ENCODE measurements around the gene FGF14.

Gene FGF14

DNA sequence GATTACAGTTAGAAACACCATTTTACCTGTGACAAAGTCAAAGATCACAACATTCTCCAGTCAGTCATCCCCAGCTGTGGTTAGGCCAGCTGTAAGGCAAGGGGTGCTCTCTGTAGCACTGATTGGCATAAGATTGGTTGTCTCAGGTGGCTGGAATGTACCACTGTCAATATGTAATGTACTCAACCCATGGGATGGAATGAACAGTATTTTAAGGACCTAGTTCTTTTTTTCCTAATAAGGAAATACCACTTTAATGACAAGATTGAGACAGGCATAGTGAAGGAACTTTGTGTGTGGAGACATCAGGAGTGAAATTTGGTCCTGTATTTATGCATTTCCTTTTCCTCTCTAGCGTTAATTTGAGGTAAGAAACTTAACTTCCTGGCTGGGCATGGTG lies 638.7 kb downstream of the FGF14 start:
- H3K27ac ChIP-seq, result no peak overlapping the region
- TF ChIP-seq ZFX (IDR thresholded peaks at IDR 0.05; ENCODE audit: borderline replicate concordance), result no peak
- TF ChIP-seq, protein P1, sequence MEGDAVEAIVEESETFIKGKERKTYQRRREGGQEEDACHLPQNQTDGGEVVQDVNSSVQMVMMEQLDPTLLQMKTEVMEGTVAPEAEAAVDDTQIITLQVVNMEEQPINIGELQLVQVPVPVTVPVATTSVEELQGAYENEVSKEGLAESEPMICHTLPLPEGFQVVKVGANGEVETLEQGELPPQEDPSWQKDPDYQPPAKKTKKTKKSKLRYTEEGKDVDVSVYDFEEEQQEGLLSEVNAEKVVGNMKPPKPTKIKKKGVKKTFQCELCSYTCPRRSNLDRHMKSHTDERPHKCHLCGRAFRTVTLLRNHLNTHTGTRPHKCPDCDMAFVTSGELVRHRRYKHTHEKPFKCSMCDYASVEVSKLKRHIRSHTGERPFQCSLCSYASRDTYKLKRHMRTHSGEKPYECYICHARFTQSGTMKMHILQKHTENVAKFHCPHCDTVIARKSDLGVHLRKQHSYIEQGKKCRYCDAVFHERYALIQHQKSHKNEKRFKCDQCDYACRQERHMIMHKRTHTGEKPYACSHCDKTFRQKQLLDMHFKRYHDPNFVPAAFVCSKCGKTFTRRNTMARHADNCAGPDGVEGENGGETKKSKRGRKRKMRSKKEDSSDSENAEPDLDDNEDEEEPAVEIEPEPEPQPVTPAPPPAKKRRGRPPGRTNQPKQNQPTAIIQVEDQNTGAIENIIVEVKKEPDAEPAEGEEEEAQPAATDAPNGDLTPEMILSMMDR (IDR thresholded peaks at IDR 0.05), result no peak

DNA sequence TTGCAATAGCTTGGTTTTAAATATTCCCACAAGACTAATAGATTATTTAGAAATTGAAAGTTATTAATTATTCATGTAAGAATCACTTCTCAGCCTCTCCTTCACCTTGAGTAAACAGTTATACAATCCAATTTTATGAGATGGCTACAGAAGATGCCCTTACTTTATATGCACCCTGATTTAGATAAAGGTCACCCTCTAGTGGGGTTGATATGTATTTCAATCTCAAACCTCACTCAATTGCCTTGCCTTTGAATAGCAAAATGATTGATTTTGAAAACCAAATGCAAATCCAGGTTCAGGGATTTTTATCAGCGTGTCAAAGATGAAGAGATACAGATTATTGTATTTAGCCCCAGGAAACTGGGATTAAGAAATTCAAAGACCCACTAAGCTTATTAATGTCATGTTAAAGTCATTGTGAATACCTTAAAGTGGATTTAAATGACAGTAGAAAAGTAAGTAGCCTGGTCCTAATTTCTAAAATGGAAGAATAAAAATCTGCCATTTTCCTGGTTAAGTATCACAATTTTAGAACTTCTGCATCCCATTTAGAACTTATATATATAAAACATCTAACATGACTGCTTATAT lies 644.3 kb downstream of the FGF14 start:
- TF ChIP-seq, protein P1 (IDR thresholded peaks at IDR 0.05), result peak; percentile 39
- TF ChIP-seq ZFX (IDR thresholded peaks at IDR 0.05; ENCODE audit: borderline replicate concordance), result no peak
- H3K27ac ChIP-seq, result no peak overlapping the region

DNA sequence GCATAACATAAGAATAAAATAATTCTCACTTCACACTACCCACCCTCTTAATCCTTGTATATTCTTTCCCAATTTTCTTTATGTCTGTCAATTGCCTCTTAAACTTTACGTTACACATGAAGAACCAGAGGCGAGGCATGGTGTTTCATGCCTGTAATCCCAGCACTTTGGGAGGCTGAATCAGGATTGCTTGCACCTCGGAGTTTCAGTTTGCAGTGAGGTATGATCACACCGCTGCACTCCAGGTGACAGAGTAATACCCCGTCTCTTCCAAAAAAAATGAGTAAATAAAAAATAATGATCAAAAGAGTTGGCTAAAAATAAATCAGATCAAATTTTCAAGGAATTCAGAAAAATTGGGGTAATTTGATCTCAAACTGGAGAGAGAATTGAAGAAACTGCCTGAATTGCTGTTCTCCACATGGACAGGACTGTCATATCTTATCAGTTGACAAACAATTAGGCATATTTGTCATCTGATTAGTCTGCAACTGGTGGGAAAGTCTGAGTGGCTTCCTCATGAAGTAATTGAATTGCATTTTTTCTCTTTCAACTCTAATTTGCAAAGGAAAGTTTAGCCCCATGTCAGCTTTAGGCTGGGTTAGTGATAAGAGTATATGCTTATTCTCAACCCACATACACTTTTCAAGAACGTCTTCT lies 646.5 kb downstream of the FGF14 start:
- TF ChIP-seq ZFX (IDR thresholded peaks at IDR 0.05; ENCODE audit: borderline replicate concordance), result no peak
- TF ChIP-seq, protein P1 (IDR thresholded peaks at IDR 0.05), result no peak
- H3K27ac ChIP-seq, result no peak overlapping the region

DNA sequence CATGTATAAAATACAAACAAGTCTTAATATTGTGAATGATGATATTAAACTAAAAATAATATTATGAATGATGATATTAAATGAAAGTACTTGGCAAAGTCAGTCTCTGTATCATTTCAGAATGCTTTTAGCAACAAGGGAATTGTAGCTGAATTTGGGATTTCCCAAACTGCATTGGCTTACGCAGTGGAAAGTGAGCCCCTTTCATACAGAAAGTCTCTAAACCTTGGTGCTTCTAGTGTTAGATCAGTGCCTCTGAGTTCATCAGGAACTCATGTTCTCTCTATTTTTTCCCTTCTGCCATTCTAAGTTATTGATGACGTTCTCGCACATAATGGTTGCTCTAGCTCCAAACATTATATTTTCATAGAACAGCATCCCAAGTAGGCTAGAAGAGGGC lies 649.4 kb downstream of the FGF14 start:
- TF ChIP-seq, protein P1 (IDR thresholded peaks at IDR 0.05), result no peak
- no peak for TF ChIP-seq ZFX (IDR thresholded peaks at IDR 0.05; ENCODE audit: borderline replicate concordance)
- H3K27ac ChIP-seq, result no peak overlapping the region

DNA sequence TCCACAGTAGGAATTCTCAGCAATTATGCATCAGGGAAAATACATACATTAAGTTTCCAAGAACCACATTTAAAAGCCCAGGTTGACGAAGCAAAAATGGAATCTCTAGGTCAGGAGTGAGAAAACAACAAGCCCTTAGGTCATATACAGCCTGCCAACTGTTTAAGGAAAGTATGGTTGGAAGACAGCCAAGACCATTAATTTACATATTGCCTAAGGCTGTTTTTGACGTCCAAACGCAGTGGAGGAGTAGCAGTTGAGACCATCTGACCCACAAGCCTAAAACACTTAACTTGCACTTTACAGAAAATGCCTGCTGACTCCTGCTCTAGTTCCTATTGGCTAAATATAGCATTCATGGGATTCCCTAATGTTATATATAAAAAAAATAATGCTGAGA lies 650.4 kb downstream of the FGF14 start:
- no peak for TF ChIP-seq ZFX (IDR thresholded peaks at IDR 0.05; ENCODE audit: borderline replicate concordance)
- TF ChIP-seq, protein P1 (IDR thresholded peaks at IDR 0.05), result no peak
- no peak overlapping the region for H3K27ac ChIP-seq

DNA sequence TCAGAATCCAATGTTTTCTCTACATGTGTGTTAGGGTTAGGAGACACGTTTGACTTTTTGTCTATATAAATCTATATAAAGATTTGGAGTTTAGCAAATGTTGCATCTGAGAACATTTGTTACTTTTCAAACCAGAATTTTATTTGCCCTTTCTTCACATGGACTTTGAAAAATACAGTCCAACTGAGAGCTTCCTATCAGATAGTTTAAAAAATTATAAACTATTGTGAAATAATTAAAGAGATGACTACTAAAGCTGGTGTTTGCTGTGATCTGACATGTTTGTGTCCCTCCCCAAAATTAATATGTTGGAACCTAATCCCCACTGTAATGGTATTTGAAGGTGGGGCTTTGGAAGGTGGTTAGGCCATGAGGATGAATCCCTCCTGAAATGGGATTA lies 652.3 kb downstream of the FGF14 start:
- H3K27ac ChIP-seq, result no peak overlapping the region
- no peak for TF ChIP-seq ZFX (IDR thresholded peaks at IDR 0.05; ENCODE audit: borderline replicate concordance)
- TF ChIP-seq, protein P1 (IDR thresholded peaks at IDR 0.05), result no peak

DNA sequence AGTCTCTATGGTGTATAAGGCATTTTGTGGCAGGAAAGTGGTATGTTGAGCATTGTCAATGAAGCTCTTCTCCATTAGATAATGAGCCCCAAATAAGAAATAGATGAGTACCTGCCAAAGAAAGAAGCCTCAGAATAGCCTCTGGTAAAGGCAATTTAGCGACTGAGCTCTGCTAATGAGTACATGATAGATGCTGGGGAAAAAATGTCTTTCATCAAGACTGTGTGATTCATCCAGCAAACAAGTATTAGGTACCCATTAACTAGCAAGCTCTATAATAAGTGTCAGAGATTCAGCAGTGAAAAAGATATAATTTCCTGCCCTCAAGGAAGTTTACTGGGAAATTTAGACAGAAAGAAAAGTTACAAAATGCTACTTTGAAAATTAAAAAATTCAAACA lies 654.8 kb downstream of the FGF14 start:
- no peak overlapping the region for H3K27ac ChIP-seq
- TF ChIP-seq, protein P1 (IDR thresholded peaks at IDR 0.05), result no peak
- no peak for TF ChIP-seq ZFX (IDR thresholded peaks at IDR 0.05; ENCODE audit: borderline replicate concordance)

Measured in 22Rv1 (cell line).